GM12878 (cell line): ENCODE measurements around the gene FCER1G. TPM values are rescaled to one million over a fixed set of nuclear protein-coding genes. Genes with fewer than 3 reads are reported as not detected.

Experiments used
- ATAC-seq: fragments of 200-7000 bp; cut with Tn5 transposase; 3 replicates; pipeline ENCODE4 v1.9.1; 2020; ENCODE audit warnings: mild to moderate bottlenecking, moderate library complexity
- BruUV-seq: library from RNA; stranded (reverse); fragments of 400-500 nt; replicated peaks from 2 replicates; lab custom pipeline; 2021; lab: Mats Ljungman, UMichigan
- CTCF ChIA-PET: fragments of 300-600 bp; sonication (Branson Sonifier 250); formaldehyde crosslinking; extraction: SDS; loops from one replicate; lab custom pipeline; 2021; ENCODE audit warnings: inconsistent platforms; lab: Yijun Ruan, JAX
- POLR2A ChIA-PET: fragments of 350-600 bp; formaldehyde crosslinking; extraction: SDS; loops from one replicate; lab custom pipeline; 2021; ENCODE audit warnings: inconsistent platforms; lab: Charles Lee
- RAD21 ChIA-PET: fragments of 300-600 bp; sonication (Branson Sonifier 250); formaldehyde crosslinking; loops from one replicate; lab custom pipeline; 2023; ENCODE audit warnings: antibody characterized with exemption; ENCODE audit not compliant: unreplicated experiment; lab: Charles Lee
- SMC1A ChIA-PET: fragments of 300-600 bp; sonication (Branson Sonifier 250); formaldehyde crosslinking; loops from one replicate; lab custom pipeline; 2023; ENCODE audit not compliant: unreplicated experiment, uncharacterized antibody; lab: Charles Lee
- DNase-seq: peaks from one replicate; pipeline ENCODE4 v3.0.0-alpha.2; 2011; ENCODE audit warnings: low read depth, low spot score
- FAIRE-seq: peaks from 3 replicates; lab custom pipeline; 2011; peaks lifted over from hg19 to GRCh38; lab: Jason Lieb, UNC
- H2AFZ ChIP-seq: 2 replicates; pipeline ENCODE4 v1.6.0; 2011; ENCODE audit warnings: low read depth, low read length, control low read depth; ENCODE audit not compliant: control insufficient read depth
- H3K27ac ChIP-seq: 2 replicates; pipeline ENCODE4 v1.5.1; 2011; ENCODE audit warnings: control low read depth; ENCODE audit not compliant: control insufficient read depth, insufficient read depth
- H3K27me3 ChIP-seq, 2 experiments: replicated peaks in 1 of 2; 2 replicates each; pipeline versions ENCODE4 v1.6.0 to v1.6.1; 2011; ENCODE audit warnings: low read length in 1 of 2; ENCODE audit not compliant: control insufficient read depth in 2 of 2, insufficient read depth in 2 of 2
- H3K36me3 ChIP-seq, 2 experiments: 2 replicates each; pipeline ENCODE4 v1.5.1; 2011; ENCODE audit warnings: low read length in 1 of 2; ENCODE audit not compliant: control insufficient read depth in 2 of 2, insufficient read depth in 2 of 2
- H3K4me1 ChIP-seq: 2 replicates; pipeline ENCODE4 v1.6.1; 2011; ENCODE audit warnings: mild to moderate bottlenecking, low read length, moderate library complexity, mixed read lengths; ENCODE audit not compliant: control insufficient read depth, insufficient read depth
- H3K4me2 ChIP-seq: 2 replicates; pipeline ENCODE4 v1.6.0; 2011; ENCODE audit warnings: control low read depth; ENCODE audit not compliant: control insufficient read depth, insufficient read depth
- H3K4me3 ChIP-seq: fragments of 200-600 bp; sonication (generic); 2 replicates; pipeline ENCODE4 v1.5.1; 2016
- H3K79me2 ChIP-seq: 2 replicates; pipeline ENCODE4 v1.6.0; 2011; ENCODE audit warnings: low read length; ENCODE audit not compliant: control insufficient read depth, insufficient read depth
- H3K9ac ChIP-seq: 2 replicates; pipeline ENCODE4 v1.8.0; 2011; ENCODE audit warnings: low read length, control low read depth, mixed read lengths; ENCODE audit not compliant: control insufficient read depth, insufficient read depth
- H3K9me3 ChIP-seq: replicated peaks from 3 replicates; pipeline ENCODE4 v1.5.1; 2011; ENCODE audit warnings: mild to moderate bottlenecking, low read length; ENCODE audit not compliant: control insufficient read depth, insufficient read depth
- H4K20me1 ChIP-seq: 2 replicates; pipeline ENCODE4 v1.6.0; 2011; ENCODE audit not compliant: control insufficient read depth, insufficient read depth
- ATF7 ChIP-seq: fragments of 450-650 bp; IDR thresholded peaks from 2 replicates; pipeline ENCODE4 v1.6.1; 2016; ENCODE audit warnings: low read depth, mild to moderate bottlenecking
- CBX5 ChIP-seq: sonication (generic); IDR thresholded peaks from 2 replicates; pipeline ENCODE4 v1.6.1; 2016; ENCODE audit warnings: low read depth, moderate library complexity, mild to moderate bottlenecking, inconsistent platforms
- EGR1 ChIP-seq, 2 experiments: IDR thresholded peaks; 1 replicate in 1 of 2; 2 replicates in 1 of 2; pipeline ENCODE4 v1.6.1; 2011 to 2012; ENCODE audit warnings: low read depth in 2 of 2, low read length in 2 of 2, borderline replicate concordance in 1 of 2, mild to moderate bottlenecking in 1 of 2, moderate library complexity in 1 of 2
- ETV6 ChIP-seq, 2 experiments: fragments of 450-650 bp in 1 of 2; IDR thresholded peaks in 1 of 2; conservative IDR thresholded peaks in 1 of 2; 2 replicates each; pipeline ENCODE4 v1.6.1; 2014; ENCODE audit warnings: antibody characterized with exemption in 1 of 2, borderline replicate concordance in 1 of 2, low read depth in 1 of 2, mild to moderate bottlenecking in 1 of 2, moderate library complexity in 1 of 2
- GABPA ChIP-seq: IDR thresholded peaks from 2 replicates; pipeline ENCODE4 v1.6.1; 2014; ENCODE audit warnings: antibody characterized with exemption, low read depth, mild to moderate bottlenecking, inconsistent platforms
- JUNB ChIP-seq: IDR thresholded peaks from 2 replicates; pipeline ENCODE4 v1.6.1; 2016; ENCODE audit warnings: antibody characterized with exemption, mild to moderate bottlenecking
- MXI1 ChIP-seq: fragments of 150-350 bp; IDR thresholded peaks from 2 replicates; pipeline ENCODE4 v1.6.1; 2011; ENCODE audit warnings: low read depth, mild to moderate bottlenecking, inconsistent platforms, low read length, improper control_type of control experiment
- MYB ChIP-seq: fragments of 150-350 bp; IDR thresholded peaks from 2 replicates; pipeline ENCODE4 v1.6.1; 2014; ENCODE audit warnings: mild to moderate bottlenecking, low read depth, low read length, borderline replicate concordance
- NRF1 ChIP-seq: conservative IDR thresholded peaks from 2 replicates; pipeline ENCODE4 v1.6.1; 2011; ENCODE audit warnings: mild to moderate bottlenecking, low read depth, low read length, improper control_type of control experiment
- PML ChIP-seq: IDR thresholded peaks from 2 replicates; pipeline ENCODE4 v1.6.1; 2012; ENCODE audit warnings: low read length, inconsistent platforms
- SMARCA5 ChIP-seq: fragments of 450-650 bp; IDR thresholded peaks from 2 replicates; pipeline ENCODE4 v1.6.1; 2017; ENCODE audit warnings: mild to moderate bottlenecking
- SREBF1 ChIP-seq: IDR thresholded peaks from 2 replicates; pipeline ENCODE4 v1.6.1; 2012; ENCODE audit warnings: mild to moderate bottlenecking, low read length
- TAF1 ChIP-seq: IDR thresholded peaks from 2 replicates; pipeline ENCODE4 v1.6.1; 2011; ENCODE audit warnings: mild to moderate bottlenecking, low read depth, low read length, borderline replicate concordance
- WGBS: methylation state at CpG from one replicate; pipeline ENCODE4 v1.1.6; 2016; ENCODE audit warnings: low lambda C conversion rate; ENCODE audit not compliant: insufficient replicate concordance, insufficient coverage; ENCODE audit errors: missing lambda C conversion rate; 5-methylcytosine and 5-hydroxymethylcytosine counted together
- in situ Hi-C: fragments of 300-500 bp; cut with MboI; formaldehyde crosslinking; loops from 9 replicates; pipeline ENCODE4 v1.14.3; 2018; ENCODE audit warnings: mixed read lengths
- intact Hi-C: fragments of 100-400 bp; cut with micrococcal nuclease; formaldehyde crosslinking; loops from one replicate; pipeline ENCODE4 v1.14.2; 2022; ENCODE audit not compliant: unreplicated experiment
- polyA plus RNA-seq, 11 experiments: library from polyadenylated mRNA; depleted of rRNA in 4 of 11; unstranded in 6 of 11; stranded (reverse) in 5 of 11; fragments of >200 nt; fragmentation: Nextera tagmentation in 4 of 11; fragmentation: Illumina TruSeq in 1 of 11; extraction: Ambion mirVana in 4 of 11; extraction: Trizol in 1 of 11; gene quantifications; 1 replicate in 1 of 11; 2 replicates in 10 of 11; pipeline versions ENCODE4 v1.2.1 to v1.2.3, GENCODE V29; 2011 to 2016; ENCODE audit warnings: inconsistent platforms in 2 of 11, missing spikeins in 2 of 11, low read depth in 1 of 11
- total RNA-seq, 4 experiments: library from RNA; depleted of rRNA in 3 of 4; stranded (reverse); fragments of >200 nt in 3 of 4; fragmentation: Illumina TruSeq in 1 of 4; extraction: Trizol in 1 of 4; gene quantifications; 2 replicates each; pipeline versions ENCODE4 v1.2.1 to v1.2.3, GENCODE V29; 2013 to 2021
- TF ChIP-seq, protein P1 (sequence below): IDR thresholded peaks from 2 replicates; pipeline ENCODE4 v1.6.1; 2012; ENCODE audit warnings: low read depth, low read length, improper control_type of control experiment
- TF ChIP-seq, protein P2 (sequence below): fragments of 450-650 bp; IDR thresholded peaks from 2 replicates; pipeline ENCODE4 v1.6.1; 2016; ENCODE audit warnings: mild to moderate bottlenecking

The FCER1G gene
- total and polyA plus RNA-seq, 10 of the 15 experiments (the other 5 are each of a cell fraction or from before 2014, with no cell fraction given) = 0.40 to 1.9 (median 0.89) TPM

DNA sequence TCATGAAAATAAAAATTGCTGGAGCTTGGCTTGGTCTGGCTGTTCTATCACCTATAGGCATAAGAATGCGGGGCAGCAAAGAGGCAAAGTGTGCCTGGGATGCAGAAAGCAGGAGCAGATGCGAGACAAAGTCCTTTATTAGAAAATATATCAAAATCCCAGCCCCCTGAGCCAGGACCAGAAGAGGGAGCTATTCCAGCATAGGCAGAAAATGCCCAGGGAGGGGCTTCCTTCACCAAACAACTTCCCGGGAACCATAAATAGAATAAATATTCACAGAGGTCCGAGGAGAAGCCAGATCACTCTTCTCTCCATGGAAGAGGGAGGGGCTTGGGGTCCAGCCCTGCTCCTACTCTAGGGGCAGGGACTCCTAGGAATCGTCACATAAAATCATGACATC is 43.9 kb upstream of the FCER1G start:
- Histone ChIP-seq H2AFZ (no peak overlapping the region), H3K9ac (no peak overlapping the region), H3K4me1 (peaks cover 15% of the 10 kb centered on the region), H3K27me3 (no peaks in the 10 kb centered on the region), H3K36me3 (peaks cover 17 to 30% of the 10 kb centered on the region in 2 experiments), H3K27ac (no peak overlapping the region), H3K4me3 (no peak overlapping the region), H3K79me2 (peaks cover 11% of the 10 kb centered on the region), H3K4me2 (no peak overlapping the region), H4K20me1 (no peaks in the 10 kb centered on the region), H3K9me3 (no peaks in the 10 kb centered on the region)
- in situ Hi-C loops = no loop called here
- DNase-seq = no peak
- CTCF ChIA-PET = interaction anchor here (0.9 to 1.6 kb wide), 2 partner anchors 21 to 53 kb away, joined by 3 read pairs; partner anchors contain the start of genes NIT1 and PFDN2
- no TSS peak for BruUV-seq
- SMC1A ChIA-PET = interaction anchor here (0.8 to 1.1 kb wide), 2 partner anchors 12 to 54 kb away, joined by 4 to 5 read pairs; partner anchors contain the start of gene TOMM40L
- FAIRE-seq = no peak
- TF ChIP-seq CBX5 = no peak
- no peak for TF ChIP-seq TAF1
- TF ChIP-seq, protein P1, sequence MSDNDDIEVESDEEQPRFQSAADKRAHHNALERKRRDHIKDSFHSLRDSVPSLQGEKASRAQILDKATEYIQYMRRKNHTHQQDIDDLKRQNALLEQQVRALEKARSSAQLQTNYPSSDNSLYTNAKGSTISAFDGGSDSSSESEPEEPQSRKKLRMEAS = no peak
- no peak for TF ChIP-seq SREBF1
- no peak for TF ChIP-seq ATF7
- TF ChIP-seq NRF1 = no peak
- TF ChIP-seq PML = no peak
- RAD21 ChIA-PET = no interaction called here
- intact Hi-C loops = no loop called here
- 94% methylated on average over 5 of the region's 5 CpGs for WGBS
- ATAC-seq = no peak
- POLR2A ChIA-PET = interaction anchor here (1.0 to 1.7 kb wide), 2 partner anchors 12 to 72 kb away, joined by 3 to 5 read pairs; partner anchors contain the start of gene USP21

DNA sequence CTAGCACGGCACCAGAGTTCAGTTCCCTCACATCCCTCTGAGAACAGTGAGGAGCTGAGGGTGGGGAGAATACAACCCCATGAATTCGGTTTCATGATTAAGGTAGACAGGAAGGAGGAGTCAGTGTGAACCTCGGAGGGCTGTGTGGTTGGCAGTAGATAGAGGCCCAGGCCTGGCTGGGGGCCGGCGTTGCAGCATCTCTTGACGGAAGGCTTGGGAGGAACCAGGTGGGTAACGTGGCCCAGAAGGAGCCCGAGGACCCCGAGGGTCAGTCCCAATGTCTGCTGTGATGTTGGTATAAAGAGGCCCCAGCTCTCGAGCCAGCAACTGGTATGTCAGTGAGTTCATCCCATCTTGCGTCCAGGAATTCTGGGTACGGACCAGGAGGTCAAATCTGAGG is 43.4 kb upstream of the FCER1G start:
- BruUV-seq = no TSS peak
- POLR2A ChIA-PET = interaction anchor here (0.6 to 1.7 kb wide), 3 partner anchors 13 to 162 kb away, joined by 3 to 5 read pairs (median 3); partner anchors contain the start of gene USP21
- TF ChIP-seq SMARCA5 = no peak
- no peak for TF ChIP-seq JUNB
- TF ChIP-seq, protein P2, sequence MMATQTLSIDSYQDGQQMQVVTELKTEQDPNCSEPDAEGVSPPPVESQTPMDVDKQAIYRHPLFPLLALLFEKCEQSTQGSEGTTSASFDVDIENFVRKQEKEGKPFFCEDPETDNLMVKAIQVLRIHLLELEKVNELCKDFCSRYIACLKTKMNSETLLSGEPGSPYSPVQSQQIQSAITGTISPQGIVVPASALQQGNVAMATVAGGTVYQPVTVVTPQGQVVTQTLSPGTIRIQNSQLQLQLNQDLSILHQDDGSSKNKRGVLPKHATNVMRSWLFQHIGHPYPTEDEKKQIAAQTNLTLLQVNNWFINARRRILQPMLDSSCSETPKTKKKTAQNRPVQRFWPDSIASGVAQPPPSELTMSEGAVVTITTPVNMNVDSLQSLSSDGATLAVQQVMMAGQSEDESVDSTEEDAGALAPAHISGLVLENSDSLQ = no peak
- no peak for TF ChIP-seq EGR1 (IDR thresholded peaks at IDR 0.05; ENCODE audit: borderline replicate concordance in 1 of 2, low read depth in 2 of 2, low read length in 2 of 2)
- TF ChIP-seq MYB = no peak
- no peak for TF ChIP-seq MXI1
- TF ChIP-seq ETV6 (conservative IDR thresholded peaks at IDR 0.05 in 1 of 2, IDR thresholded peaks at IDR 0.05 in 1 of 2; ENCODE audit: borderline replicate concordance in 1 of 2, low read depth in 1 of 2) = no peak
- TF ChIP-seq GABPA = no peak

More for the DNA sequence above, 43.4 kb upstream of the FCER1G start:
- ChIA-PET RAD21 (no interaction called here), SMC1A (no interaction called here), CTCF (interaction anchor here (1.6 kb wide), 1 partner anchor 54 kb away, joined by 3 read pairs; the partner anchor contains the start of genes NIT1 and PFDN2)
- intact Hi-C loops = no loop called here
- Histone ChIP-seq H3K36me3 (peaks cover 17 to 30% of the 10 kb centered on the region in 2 experiments), H3K9ac (no peak overlapping the region), H3K79me2 (peaks cover 16% of the 10 kb centered on the region), H3K4me3 (no peak overlapping the region), H3K4me1 (peaks cover 15% of the 10 kb centered on the region), H3K4me2 (no peak overlapping the region), H4K20me1 (no peaks in the 10 kb centered on the region), H3K27me3 (no peaks in the 10 kb centered on the region), H3K27ac (no peak overlapping the region), H2AFZ (no peak overlapping the region), H3K9me3 (no peaks in the 10 kb centered on the region)
- WGBS = 90% methylated on average over 12 of the region's 12 CpGs
- in situ Hi-C loops = no loop called here
- no peak for FAIRE-seq
- DNase-seq = no peak
- ATAC-seq = no peak
